GM18951 (cell line): ENCODE data around the gene NPDC1.
"Not testable (repeated sequence)": the region's sequence is repeated elsewhere in the genome, so short reads cannot be mapped to it uniquely, and the experiment has no call there.

Experiments used
- POLR2A ChIP-seq: IDR thresholded peaks from 4 replicates; pipeline ENCODE4 v1.6.1; 2011; ENCODE audit warnings: mild to moderate bottlenecking; ENCODE audit not compliant: insufficient read length, insufficient read depth; ENCODE audit errors: extremely low read depth
- in situ Hi-C: fragments of 300-500 bp; cut with MboI; formaldehyde crosslinking; loops from one replicate; pipeline ENCODE4 v1.12.0; 2022; ENCODE audit warnings: low sequenced_read_pairs, mixed read lengths, inconsistent platforms; ENCODE audit not compliant: unreplicated experiment

NPDC1 gene

DNA sequence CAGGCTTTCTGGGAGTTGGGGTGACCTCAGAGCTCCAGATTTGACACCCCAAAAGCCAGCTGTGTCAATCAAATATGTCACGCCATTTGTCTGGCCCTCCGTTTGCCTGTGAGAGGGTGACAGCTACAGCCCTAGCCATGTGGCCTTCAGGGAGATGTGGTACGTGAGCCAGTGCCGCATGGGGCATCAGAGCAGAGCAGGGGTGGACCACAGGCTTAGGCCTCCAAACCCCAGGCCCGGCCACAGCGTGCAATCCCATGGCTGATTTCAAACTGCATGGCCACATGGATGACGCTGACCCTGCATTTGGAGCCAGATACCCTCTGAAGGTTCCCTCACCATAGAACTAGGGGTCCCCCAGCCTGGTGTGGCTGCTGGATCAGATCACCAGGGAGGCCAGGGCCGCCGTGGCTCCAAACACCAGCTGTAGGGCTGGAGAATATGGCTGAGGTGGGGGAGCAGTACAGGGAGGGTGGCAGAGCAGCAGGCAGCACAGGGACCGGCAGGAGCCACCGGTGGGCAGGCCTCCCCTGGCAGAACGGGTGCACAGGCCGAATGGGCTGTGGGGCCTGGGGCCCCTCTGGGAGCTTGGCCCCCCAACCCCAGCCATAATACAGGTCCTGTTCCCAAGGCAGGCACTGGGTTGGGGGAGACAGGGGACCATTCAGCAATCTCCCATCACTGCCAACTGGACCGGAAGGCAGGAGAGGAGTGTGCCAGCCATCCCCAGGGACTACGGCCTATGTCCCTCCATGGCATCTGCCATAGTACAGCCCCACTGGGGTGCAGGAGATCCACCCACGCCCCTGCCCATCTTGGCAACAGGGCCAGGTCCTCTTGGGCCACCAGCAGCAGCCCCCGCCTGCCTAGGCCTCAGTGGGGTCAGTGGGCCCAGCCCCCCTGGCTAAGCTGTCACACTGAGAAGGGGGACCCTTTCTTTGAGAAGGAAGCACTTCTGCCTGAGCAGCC lies 22.8 kb upstream of the NPDC1 start:
- no peak for TF ChIP-seq POLR2A
- in situ Hi-C loops = no loop called here

DNA sequence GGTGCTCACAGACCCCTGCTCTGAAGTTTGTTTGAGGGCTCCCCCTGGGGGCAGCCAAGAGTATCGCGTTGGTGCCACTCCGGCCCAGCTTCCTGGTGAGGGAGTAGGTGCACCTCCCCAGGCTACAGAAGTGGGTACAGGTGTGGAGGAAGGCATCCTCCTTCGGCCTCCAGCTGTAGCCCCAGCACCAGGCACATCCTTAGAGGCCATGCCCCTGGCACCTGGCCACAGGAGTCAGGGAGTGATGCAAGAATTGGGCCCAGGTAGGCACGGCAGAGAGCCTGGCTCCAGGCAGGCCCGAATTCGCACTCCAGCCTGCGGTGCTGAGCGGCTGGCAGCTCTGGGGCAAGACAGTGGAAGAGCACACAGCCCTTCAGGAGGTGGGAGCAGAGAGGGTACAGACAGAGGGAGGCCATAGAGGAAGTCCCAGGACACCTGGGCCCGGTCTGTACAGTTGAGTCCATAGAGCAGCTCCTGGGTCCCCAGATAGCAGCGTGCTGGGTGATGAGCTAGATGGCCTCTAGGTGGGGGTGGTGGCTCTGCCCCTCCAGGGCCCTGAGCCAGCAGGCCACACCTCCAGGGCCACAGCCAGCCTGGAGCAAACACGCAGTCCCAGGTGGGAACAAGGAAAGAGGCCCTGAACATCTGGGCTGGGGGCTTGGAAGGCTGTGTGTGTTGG lies 22.0 kb upstream of the NPDC1 start:
- in situ Hi-C loops = no loop called here
- no peak for TF ChIP-seq POLR2A

DNA sequence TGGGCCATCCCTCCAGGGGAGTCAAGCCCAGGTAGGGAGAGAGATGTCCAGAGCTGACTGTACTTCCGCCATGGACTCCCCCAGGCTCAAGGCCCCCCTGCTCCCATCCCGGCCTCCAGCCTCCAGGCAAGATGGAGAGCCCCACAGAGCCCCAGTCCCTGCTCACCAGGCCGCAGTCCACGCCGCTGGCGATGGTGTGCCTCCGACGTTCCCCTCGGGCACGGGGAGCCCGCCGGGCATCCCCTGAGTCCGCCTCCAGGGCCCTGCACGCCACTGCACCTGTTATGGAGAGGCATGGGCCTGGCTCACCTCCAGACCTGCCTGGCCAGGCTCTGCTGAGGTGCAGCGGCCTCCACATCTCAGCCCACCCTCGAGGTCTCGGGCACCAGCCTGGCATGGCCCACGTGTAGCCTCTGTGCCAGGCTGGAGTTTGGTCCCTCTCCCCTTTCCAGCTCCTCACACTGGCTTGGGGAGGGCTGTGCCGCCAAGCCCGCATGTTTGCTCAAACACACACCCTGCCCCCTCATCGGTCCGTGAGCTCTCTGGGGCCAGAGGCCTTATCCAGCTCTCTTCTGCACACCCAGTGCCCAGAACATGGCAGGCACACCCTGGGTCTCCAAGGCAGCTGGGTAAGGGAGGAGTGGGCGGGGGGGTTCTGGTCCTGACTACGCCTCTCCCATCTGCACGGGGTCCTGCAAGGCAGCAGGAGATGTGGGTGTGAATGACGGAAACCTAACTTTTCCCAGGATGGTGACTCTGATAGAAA lies 20.3 kb upstream of the NPDC1 start:
- no peak for TF ChIP-seq POLR2A
- in situ Hi-C loops = no loop called here

DNA sequence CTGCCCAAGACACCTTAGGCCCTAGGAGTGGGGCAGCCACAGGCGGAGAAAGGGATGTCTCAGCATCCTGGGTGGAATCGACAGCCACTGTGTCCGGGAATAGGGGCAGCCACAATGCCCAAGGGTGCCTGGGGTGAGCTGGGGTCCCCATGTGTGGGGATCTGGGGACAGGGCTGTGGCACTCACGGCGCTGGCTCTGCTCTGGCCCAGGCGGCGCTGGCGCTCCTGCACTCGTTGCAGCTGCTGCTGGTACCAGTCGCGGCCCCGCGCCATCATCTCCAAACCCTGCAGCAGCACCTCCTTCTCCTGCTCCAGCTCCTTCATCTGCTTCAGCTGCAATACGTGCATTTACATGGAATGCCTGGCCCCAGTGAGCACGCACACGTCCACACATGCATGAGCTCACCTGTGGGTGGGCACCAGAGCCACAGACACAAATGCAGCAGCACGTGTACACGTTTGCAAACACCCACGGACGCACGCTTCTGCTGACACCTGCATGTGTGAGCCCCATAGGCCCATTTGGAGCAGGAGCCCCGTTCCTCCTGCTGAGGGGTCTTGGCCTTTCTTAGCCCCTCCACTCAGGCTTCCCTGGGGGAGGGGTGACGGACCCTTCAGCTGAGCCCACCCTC lies 19.5 kb upstream of the NPDC1 start:
- TF ChIP-seq POLR2A = no peak
- in situ Hi-C loops = no loop called here

DNA sequence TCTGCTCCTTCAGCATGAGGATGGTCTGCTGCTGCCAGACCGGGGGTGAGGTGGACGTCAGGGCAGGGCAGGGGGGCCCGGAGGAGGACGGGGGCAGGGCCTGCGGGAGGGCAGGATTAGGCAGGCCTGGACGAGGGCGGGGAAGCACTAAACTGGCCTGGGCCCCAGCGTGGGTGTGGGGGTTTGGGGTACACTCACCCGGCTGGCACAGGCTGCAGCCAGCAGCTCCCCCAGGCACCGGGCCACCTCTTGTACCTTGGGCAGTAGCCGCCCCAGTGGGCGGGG lies 18.8 kb upstream of the NPDC1 start:
- in situ Hi-C loops = no loop called here
- no peak for TF ChIP-seq POLR2A

DNA sequence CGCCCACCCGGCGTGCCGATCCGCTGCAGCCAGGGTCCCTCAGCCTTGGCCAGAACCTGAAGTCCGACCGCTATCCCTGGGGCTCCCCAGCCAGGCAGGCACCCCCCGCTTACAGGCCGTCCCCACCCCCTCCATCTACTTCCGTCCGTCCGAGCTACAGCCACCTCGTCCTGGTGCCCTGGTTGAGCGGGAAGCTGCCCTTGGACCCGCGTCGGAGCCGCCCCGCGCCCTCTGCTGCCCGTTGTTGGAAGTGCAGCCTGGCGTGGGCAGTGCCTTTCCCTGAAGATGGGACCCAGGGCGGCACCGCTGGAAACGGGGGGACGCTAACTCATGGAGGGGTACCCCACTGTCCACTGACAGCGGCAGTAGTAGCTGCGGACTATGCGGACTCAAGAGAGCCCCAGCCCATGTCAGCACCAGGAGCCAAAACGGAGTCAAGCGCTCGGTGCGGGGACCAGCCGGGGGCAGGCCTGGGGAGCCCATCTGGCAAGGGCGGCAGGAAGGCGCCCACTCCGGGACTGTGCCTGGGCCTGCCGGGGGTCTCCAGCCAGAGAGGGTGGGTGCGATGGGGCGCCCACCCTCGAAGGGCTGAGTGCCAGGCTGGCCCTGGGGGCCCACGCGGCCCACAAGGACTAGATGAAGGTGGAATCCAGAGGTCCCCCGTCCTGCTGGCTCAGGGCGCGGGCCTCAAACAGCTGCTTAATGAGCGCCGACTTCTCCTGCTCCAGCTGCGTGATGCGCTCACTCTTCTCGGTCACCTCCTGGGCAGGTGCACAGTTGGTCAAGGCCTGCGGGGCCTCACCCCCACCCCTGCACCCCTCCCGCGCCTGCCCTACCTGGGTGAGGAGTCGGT lies 18.3 kb upstream of the NPDC1 start:
- in situ Hi-C loops = no loop called here
- no peak for TF ChIP-seq POLR2A

DNA sequence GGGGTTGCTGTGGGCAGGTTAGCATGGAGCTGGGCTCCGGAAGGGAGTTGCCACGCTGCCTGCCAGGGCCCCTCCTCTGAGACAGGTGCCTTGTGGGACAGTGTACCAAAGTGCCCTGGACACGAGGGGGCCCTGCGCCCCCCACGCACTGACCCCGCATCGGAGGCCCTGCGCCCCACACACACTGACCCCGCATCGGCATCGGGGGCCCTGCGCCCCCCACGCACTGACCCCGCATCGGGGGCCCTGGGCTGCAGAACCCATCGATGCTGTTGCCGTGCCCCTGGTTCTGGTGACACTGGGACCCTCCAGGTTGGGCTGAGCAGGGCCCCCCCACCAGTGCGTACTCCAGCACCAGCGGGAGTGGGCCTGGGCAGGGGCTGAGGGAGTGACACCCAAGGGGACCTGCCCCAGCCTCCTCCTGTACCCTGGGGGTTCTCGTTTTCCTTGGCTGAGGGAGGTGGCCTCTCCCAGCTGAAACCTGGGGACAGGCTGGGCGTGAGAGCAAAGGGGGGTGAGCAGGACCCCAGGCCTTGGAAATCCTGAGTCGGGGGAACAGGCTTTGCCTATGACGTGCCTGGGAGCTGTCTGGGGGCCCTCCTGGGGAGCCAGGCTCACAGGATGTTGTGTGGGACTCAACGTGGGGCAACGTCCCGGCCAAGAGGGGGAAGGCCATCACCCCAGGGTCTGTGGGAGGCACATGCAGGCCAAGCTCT lies 17.5 kb upstream of the NPDC1 start:
- in situ Hi-C loops = no loop called here
- no peak for TF ChIP-seq POLR2A

DNA sequence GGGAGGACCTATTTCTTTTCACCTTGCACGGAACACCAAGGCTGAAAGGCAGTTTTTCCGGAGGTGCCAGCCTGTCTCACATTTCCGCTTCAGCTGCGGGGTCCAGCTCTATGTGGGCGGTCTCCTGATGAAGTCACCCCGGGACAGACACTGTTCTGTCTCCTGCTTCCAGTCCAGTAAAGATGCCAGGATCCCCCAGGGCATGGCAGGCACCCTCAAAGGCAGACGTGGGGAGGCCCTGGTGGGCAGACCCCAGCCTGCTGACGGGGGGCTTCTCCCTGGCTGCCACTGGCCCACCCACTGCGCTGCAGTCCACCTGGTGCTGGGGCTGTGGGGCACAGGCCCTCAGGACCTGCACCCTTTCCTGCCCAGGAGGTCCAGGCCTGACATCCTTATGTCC lies 16.8 kb upstream of the NPDC1 start:
- in situ Hi-C loops = not testable (repeated sequence)

DNA sequence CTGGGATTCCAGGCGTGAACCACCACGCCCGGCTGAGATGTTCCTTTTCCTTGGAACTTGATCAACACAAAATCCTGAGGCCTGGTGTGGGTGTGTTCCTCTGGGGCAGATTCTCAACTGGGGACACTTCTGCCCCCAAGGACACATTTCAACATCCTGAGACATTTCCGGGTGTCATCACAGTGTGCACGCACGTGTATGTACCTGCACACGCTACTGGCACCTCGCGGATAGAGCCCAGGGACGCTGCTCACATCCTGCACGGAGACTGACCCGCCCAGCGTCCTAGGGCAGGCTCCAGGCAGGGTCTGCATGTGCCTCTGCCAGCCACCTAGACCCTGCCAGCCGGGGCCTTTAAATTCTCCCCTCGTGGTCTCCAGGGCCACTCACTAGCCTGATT lies 16.4 kb upstream of the NPDC1 start:
- in situ Hi-C loops = no loop called here

DNA sequence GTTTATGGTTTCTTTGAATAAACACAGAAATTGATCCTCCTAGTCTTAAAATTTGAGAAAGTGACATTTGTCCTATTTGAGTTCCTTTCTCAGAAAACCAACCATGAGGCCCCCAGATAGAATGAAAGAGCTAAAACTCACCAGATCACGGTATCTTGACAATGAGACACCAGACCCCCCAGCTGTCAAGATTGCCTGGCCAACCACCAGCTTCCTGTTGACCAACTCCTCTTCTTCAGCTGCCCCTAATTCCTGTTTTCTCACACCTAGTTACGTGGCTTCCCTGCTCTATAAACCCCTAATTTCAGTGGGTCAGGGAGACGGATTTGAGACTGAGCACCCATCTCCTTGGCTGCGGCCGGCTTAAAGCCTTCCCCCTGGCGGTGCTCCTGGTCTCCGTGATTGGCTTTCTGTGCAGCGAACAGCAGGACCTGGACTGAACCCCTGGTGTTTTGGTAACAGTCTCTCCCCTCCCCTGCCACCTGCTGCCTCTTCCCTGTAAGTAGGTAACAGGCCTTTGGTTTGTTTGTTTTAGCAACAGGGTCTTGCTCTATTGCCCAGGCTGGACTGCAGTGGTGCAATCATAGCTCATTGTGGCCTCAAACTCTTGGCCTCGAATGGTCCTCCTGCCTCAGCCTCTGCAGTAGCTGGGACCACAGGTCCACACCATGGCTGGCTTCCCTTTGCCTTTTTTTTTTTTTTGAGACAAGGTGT lies 12.7 kb upstream of the NPDC1 start:
- in situ Hi-C loops = no loop called here
- no peak for TF ChIP-seq POLR2A

More for the DNA sequence above, 16.4 kb upstream of the NPDC1 start:
- no peak for TF ChIP-seq POLR2A

DNA sequence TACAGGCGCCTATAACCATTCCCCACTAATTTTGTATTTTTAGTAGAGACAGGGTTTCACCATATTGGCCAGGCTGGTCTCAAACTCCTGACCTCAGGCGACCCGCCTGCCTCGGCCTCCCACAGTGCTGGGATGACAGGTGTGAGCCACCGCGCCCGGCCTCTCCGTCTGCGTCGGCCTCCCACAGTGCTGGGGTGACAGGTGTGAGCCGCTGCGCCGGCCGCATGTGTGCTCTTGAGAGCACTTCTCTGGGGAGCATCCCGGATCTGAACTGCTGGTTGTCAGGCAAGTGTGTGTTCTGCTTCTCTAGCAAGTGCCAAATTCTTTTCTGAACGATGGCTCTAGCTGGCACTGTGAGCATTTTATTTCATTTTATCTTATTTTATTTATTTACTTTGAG lies 11.6 kb upstream of the NPDC1 start:
- no peak for TF ChIP-seq POLR2A
- in situ Hi-C loops = no loop called here
